ENCODE measurements around the gene IGFBP7. TPM values are rescaled to one million over a fixed set of nuclear protein-coding genes. Genes with fewer than 3 reads are reported as not detected.

IGFBP7 gene
- total RNA-seq, 2 donors from 2014 or later: not detected

GRCh38 chr4:57100979-57101651 lies 9.1 kb downstream of the IGFBP7 start:
- Mint-ChIP-seq H3K27ac (no peak overlapping the region), H3K9me3 (no peaks in the 10 kb centered on the region), H3K4me3 (no peak overlapping the region), H3K36me3 (ENCODE audit: insufficient read depth in 2 of 2) (no peaks in the 10 kb centered on the region), H3K4me1 (ENCODE audit: low read depth) (no peaks in the 10 kb centered on the region), H3K27me3 (ENCODE audit: low read depth) (peaks cover 6% of the 10 kb centered on the region)
- DNase-seq (no peak), ATAC-seq (replicated peaks in 1 of 2) (no peak)

GRCh38 chr4:57099363-57099762 lies 10.8 kb downstream of the IGFBP7 start:
- Mint-ChIP-seq H3K27ac (no peak overlapping the region), H3K36me3 (ENCODE audit: insufficient read depth in 2 of 2) (no peaks in the 10 kb centered on the region), H3K4me1 (ENCODE audit: low read depth) (no peaks in the 10 kb centered on the region), H3K9me3 (no peaks in the 10 kb centered on the region), H3K4me3 (no peak overlapping the region), H3K27me3 (ENCODE audit: low read depth) (peaks cover 4% of the 10 kb centered on the region)
- no peak for ATAC-seq (replicated peaks in 1 of 2)
- no peak for DNase-seq

DNA sequence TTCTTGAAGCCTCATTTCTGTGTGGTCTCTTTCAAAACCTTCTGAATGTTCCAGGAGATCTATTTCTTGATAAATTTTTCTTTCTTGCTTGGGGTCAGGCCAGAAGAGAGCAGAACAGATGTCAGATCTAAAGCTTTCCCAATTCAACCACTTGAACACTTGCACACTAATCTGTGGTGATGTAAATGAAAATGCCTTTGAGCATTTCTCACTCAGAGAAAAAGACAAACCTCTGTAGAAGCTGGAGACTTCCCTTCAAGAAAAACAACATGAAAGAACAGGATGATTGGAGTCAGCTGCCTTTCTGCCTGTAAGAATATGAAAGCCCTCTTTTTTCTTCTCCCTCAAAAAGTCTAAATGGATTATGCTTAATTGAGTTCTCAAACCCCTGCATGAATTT lies 11.2 kb downstream of the IGFBP7 start:
- Mint-ChIP-seq H3K4me3 (no peak overlapping the region), H3K27me3 (ENCODE audit: low read depth) (peaks cover 4% of the 10 kb centered on the region), H3K4me1 (ENCODE audit: low read depth) (no peaks in the 10 kb centered on the region), H3K9me3 (no peaks in the 10 kb centered on the region), H3K36me3 (ENCODE audit: insufficient read depth in 2 of 2) (no peaks in the 10 kb centered on the region), H3K27ac (no peak overlapping the region)
- DNase-seq (no peak), ATAC-seq (replicated peaks in 1 of 2) (no peak)

GRCh38 chr4:57098415-57098814 lies 11.8 kb downstream of the IGFBP7 start:
- H3K27ac Mint-ChIP-seq: no peak overlapping the region
- no peak overlapping the region for H3K4me3 Mint-ChIP-seq
- no peak for ATAC-seq (replicated peaks in 1 of 2)
- no peaks in the 10 kb centered on the region for H3K9me3 Mint-ChIP-seq
- H3K27me3 Mint-ChIP-seq (ENCODE audit: low read depth): peaks cover 4% of the 10 kb centered on the region
- no peaks in the 10 kb centered on the region for H3K4me1 Mint-ChIP-seq (ENCODE audit: low read depth)
- H3K36me3 Mint-ChIP-seq (ENCODE audit: insufficient read depth in 2 of 2): no peaks in the 10 kb centered on the region
- DNase-seq: no peak

GRCh38 chr4:57097711-57098110 lies 12.5 kb downstream of the IGFBP7 start:
- no peak overlapping the region for H3K27ac Mint-ChIP-seq

GRCh38 chr4:57095956-57096355 lies 14.2 kb downstream of the IGFBP7 start:
- Mint-ChIP-seq H3K4me1 (ENCODE audit: low read depth) (no peaks in the 10 kb centered on the region), H3K27ac (no peak overlapping the region), H3K4me3 (no peak overlapping the region), H3K9me3 (no peaks in the 10 kb centered on the region), H3K36me3 (ENCODE audit: insufficient read depth in 2 of 2) (no peaks in the 10 kb centered on the region), H3K27me3 (ENCODE audit: low read depth) (peaks cover 4% of the 10 kb centered on the region)
- ATAC-seq (replicated peaks in 1 of 2) (no peak), DNase-seq (no peak)

More at GRCh38 chr4:57097711-57098110, 12.5 kb downstream of the IGFBP7 start:
- Mint-ChIP-seq H3K27me3 (ENCODE audit: low read depth) (peaks cover 4% of the 10 kb centered on the region), H3K4me3 (no peak overlapping the region), H3K4me1 (ENCODE audit: low read depth) (no peaks in the 10 kb centered on the region), H3K36me3 (ENCODE audit: insufficient read depth in 2 of 2) (no peaks in the 10 kb centered on the region), H3K9me3 (no peaks in the 10 kb centered on the region)
- no peak for ATAC-seq (replicated peaks in 1 of 2)
- DNase-seq: no peak

DNA sequence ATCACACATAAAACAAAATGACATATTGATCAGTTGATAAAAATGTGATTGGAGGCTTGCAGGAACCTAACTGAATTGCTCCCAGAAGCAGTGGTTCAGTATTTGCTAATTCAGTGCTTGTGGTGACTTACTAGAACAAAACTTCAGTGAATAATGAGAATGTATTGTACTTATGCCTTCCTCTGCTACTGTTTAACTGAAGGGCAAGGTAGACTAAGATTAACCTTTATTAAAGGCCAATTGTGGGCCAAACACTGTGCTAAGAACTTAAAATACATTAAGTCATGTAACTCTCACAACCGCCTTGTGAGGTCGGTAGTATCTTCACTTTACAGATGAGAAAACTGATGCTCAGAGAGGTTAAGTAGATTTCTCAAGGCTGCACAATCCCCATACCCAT lies 14.9 kb downstream of the IGFBP7 start:
- DNase-seq (no peak), ATAC-seq (replicated peaks in 1 of 2) (no peak)
- Mint-ChIP-seq H3K4me1 (ENCODE audit: low read depth) (no peaks in the 10 kb centered on the region), H3K4me3 (no peak overlapping the region), H3K27me3 (ENCODE audit: low read depth) (peaks cover 4% of the 10 kb centered on the region), H3K9me3 (no peaks in the 10 kb centered on the region), H3K36me3 (ENCODE audit: insufficient read depth in 2 of 2) (no peaks in the 10 kb centered on the region), H3K27ac (no peak overlapping the region)

DNA sequence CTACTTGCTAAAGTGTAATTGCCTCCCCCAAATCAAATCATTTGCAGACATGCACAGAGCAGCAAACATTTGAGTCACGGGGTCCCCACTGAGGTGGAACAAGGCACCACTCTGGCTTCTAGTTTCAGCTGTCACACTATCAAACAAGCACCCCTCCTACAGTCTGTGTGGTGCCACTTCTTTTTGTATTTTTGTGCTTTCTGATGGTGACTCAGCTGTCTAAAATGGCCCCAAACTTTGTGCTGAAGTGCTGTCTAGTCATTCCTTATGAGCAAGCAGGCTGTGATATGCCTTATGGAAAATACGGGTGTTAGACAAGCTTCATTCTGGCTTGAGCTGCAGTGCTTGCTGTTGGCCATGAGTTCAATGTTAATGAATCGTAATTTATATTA lies 15.4 kb downstream of the IGFBP7 start:
- Mint-ChIP-seq H3K9me3 (no peaks in the 10 kb centered on the region), H3K4me1 (ENCODE audit: low read depth) (no peaks in the 10 kb centered on the region), H3K36me3 (ENCODE audit: insufficient read depth in 2 of 2) (no peaks in the 10 kb centered on the region), H3K27ac (no peak overlapping the region), H3K4me3 (no peak overlapping the region), H3K27me3 (ENCODE audit: low read depth) (peaks cover 4% of the 10 kb centered on the region)
- no peak for ATAC-seq (replicated peaks in 1 of 2)
- DNase-seq: no peak

- DNase-seq (no peak), ATAC-seq (replicated peaks in 1 of 2) (no peak)
- Mint-ChIP-seq H3K27ac (no peak overlapping the region), H3K27me3 (ENCODE audit: low read depth) (peaks cover 4% of the 10 kb centered on the region), H3K4me3 (no peak overlapping the region), H3K4me1 (ENCODE audit: low read depth) (no peaks in the 10 kb centered on the region), H3K9me3 (no peaks in the 10 kb centered on the region), H3K36me3 (ENCODE audit: insufficient read depth in 2 of 2) (no peaks in the 10 kb centered on the region)
Observed at GRCh38 chr4:57093845-57094831, 16.0 kb downstream of the IGFBP7 start.

GRCh38 chr4:57091657-57092162 lies 18.5 kb downstream of the IGFBP7 start:
- DNase-seq (no peak), ATAC-seq (replicated peaks in 1 of 2) (no peak)
- no peaks in the 10 kb centered on the region for H3K9me3 Mint-ChIP-seq
- no peak overlapping the region for H3K4me3 Mint-ChIP-seq
- no peaks in the 10 kb centered on the region for H3K36me3 Mint-ChIP-seq (ENCODE audit: insufficient read depth in 2 of 2)
- H3K27ac Mint-ChIP-seq: no peak overlapping the region
- H3K27me3 Mint-ChIP-seq (ENCODE audit: low read depth): no peaks in the 10 kb centered on the region
- H3K4me1 Mint-ChIP-seq (ENCODE audit: low read depth): no peaks in the 10 kb centered on the region

DNA sequence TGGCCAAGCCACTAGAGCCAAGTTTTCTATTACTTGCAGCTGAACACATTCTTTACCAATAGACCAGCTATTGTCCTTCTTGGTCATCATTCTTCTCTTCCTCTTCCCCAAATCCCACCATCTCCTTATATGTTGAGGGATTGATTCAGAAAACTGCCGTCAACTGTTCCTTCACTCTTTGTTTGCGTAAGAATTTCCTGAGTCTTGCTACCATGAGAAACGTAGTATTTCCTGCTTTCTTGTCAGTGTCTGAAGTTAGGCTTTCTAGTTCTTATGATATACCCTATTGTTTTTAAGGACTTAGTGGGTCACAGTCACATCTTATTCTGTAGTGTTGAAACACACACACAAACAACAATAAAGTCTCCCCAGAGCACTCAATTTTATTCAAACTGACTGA lies 20.1 kb downstream of the IGFBP7 start:
- ATAC-seq (replicated peaks in 1 of 2): no peak
- H3K36me3 Mint-ChIP-seq (ENCODE audit: insufficient read depth in 2 of 2): no peaks in the 10 kb centered on the region
- no peak overlapping the region for H3K4me3 Mint-ChIP-seq
- no peaks in the 10 kb centered on the region for H3K9me3 Mint-ChIP-seq
- DNase-seq: no peak
- no peaks in the 10 kb centered on the region for H3K4me1 Mint-ChIP-seq (ENCODE audit: low read depth)
- no peak overlapping the region for H3K27ac Mint-ChIP-seq
- H3K27me3 Mint-ChIP-seq (ENCODE audit: low read depth): no peaks in the 10 kb centered on the region

DNA sequence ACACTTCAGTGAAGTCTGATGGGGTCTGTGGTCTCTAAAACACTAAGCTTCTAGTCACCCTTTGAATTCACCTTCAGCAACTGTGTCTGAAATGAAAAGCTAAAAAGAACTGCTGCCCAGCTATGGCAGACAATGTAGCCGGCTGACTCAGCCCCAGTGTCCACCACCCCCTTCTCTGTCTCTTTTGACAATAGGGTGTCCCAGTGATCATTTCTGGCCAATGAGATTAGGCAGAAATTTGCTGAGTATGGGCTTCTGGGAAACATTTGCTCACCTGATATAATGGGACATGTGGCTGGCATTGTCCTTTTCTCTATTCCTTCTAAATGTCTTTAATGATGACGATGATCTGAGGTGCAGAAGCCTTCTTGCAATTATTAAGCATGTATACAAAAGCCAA lies 20.6 kb downstream of the IGFBP7 start:
- H3K27me3 Mint-ChIP-seq (ENCODE audit: low read depth): no peaks in the 10 kb centered on the region
- no peaks in the 10 kb centered on the region for H3K4me1 Mint-ChIP-seq (ENCODE audit: low read depth)
- no peak for DNase-seq
- ATAC-seq (replicated peaks in 1 of 2): no peak
- H3K4me3 Mint-ChIP-seq: no peak overlapping the region
- H3K36me3 Mint-ChIP-seq (ENCODE audit: insufficient read depth in 2 of 2): no peaks in the 10 kb centered on the region
- H3K9me3 Mint-ChIP-seq: no peaks in the 10 kb centered on the region
- no peak overlapping the region for H3K27ac Mint-ChIP-seq

DNA sequence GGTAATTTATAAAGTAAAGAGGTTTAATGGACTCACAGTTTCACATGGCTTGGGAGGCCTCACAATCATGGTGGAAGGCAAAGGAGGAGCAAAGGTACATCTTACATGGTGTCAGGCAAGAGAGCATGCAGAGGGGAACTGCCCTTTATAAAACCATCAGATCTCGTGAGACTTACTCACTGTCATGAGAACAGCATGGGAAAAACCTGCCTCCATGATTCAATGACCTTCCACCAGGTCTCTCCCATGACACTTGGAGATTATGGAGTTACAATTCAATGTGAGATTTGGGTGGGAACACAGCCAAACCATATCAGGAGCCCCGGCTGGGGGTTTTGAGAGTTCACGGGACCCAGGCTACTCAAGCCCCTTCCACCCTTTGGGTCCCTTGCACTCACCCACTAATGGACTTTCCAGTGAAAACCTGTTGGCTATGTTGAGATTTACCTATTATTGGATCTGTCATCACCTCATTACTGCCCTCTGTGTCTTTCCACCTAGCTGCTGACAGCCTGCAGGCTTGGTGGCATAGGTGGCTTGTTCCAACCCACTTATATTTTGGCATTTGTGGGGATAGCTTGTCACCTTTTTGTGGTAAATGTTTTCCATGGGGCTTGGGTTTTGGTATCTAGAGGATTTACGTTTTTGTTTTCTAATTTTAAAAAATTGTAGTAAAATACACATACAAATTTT lies 24.0 kb downstream of the IGFBP7 start:
- no peak for DNase-seq
- Mint-ChIP-seq H3K4me3 (no peak overlapping the region), H3K4me1 (ENCODE audit: low read depth) (no peaks in the 10 kb centered on the region), H3K36me3 (ENCODE audit: insufficient read depth in 2 of 2) (no peaks in the 10 kb centered on the region), H3K27me3 (ENCODE audit: low read depth) (no peaks in the 10 kb centered on the region), H3K27ac (no peak overlapping the region), H3K9me3 (no peaks in the 10 kb centered on the region)
- no peak for ATAC-seq (replicated peaks in 1 of 2)

Measured in activated T-cell treated with anti-CD3 and anti-CD28 coated beads, Interleukin-2, amount 50 U/mL, for 72 hours (primary cell).